ENCODE results near the gene GPATCH1.
A peak's percentile ranks its signal among the peaks of the same experiment; 100 is the strongest.
"Not testable (repeated sequence)": the region's sequence is repeated elsewhere in the genome, so short reads cannot be mapped to it uniquely, and the experiment has no call there.

The GPATCH1 gene

DNA sequence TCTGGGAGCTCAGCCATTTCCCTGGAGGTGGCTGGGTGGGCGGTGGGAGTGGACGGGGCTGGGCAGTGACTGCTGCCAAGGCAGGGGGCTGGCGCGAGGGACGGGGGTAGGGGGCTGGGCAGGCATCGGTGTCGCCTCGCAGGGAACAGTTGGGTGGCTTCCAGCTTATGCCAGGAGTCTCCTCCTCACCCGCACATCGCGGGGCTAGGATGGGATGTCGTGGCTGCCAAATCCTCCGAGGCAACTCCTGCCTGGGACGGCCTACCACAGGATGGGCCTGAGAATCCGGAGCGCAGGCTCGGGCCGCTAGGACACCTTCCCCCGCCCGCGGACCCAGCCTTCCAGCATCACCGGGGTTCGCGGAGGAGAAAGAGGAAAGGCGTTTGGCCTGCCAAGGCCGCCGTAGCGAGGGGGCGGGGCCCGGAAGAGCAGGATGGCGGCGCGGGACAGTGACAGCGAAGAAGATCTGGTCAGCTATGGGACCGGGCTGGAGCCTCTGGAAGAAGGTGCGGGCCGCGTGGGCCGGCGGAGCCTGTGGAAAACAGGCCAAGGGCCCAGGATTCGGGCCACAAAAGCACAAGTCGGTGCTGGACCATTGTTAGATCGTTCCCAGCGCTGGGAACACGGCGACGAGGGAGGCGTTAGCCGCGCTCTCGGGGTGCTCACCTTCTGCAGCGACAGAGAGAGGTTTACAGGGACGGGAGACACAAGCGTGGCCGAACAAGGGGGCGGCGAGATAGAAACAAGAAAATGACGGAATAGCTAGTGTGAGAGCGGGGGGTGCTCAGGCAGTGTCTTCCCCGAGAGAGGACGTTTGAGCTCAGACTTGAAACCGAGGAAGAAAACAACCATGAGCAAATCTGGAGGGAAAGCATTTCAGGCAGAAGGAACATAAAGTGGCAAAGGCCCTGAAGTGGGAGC is at the start of gene GPATCH1:
TSS of gene GPATCH1 (plus strand) at position 421 of the 921 bp plus-strand sequence. CDS start at position 434, 13 bp downstream.
- peak; percentile 82 to 86 for DNase-seq

- no peak for DNase-seq
Observed at GRCh38 chr19:33032218-33032781, 48.7 kb upstream of the GPATCH1 start.

DNA sequence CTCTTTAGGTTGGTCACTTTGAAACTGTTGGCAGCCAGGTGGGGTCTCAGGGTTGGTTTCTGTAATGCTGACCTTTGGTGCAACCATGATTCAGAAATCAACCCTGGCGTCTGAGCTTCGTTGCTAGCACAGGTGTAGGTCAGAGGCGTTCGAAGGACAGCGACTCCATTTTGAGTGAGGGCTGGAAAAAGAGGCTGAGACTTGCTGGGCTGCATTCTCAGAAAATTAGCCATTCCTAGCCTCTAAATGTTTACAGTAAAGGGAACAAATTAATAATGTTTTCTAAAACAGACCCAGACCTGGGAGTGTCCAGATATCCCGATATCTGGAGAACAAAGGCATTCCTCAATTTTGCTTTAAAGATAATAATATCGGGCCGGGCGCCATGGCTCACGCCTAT is 45.5 kb upstream of the GPATCH1 start:
- DNase-seq: no peak

DNA sequence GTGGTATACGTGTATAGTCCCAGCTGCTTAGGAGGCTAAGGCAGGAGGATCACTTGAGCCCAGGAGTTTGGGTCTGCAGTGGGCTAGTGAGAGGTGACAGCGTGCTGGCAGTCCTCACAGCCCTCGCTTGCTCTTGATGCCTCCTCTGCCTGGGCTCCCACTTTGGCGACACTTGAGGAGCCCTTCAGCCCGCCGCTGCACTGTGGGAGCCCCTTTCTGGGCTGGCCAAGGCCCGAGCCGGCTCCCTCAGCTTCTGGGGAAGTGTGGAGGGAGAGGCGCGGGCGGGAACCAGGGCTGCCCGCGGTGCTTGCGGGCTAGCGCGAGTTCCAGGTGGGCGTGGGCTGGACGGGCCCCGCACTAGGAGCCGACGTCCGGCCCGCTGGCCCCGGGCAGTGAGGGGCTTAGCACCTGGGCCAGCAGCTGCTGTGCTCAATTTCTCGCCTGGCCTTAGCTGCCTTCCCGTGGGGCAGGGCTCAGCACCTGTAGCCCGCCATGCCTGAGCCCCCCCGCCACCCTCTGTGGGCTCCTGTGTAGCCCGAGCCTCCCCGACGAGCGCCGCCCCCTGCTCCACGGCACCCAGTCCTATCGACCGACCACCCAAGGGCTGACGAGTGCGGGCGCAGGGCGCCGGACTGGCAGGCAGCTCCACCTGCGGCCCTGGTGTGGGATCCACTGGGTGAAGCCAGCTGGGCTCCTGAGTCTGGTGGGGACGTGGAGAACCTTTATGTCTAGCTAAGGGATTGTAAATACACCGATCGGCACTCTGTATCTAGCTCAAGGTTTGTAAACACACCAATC is 44.4 kb upstream of the GPATCH1 start:
- DNase-seq: not testable (repeated sequence)

- peak; percentile 8 to 14 for DNase-seq
Observed at GRCh38 chr19:33037168-33038025, 43.6 kb upstream of the GPATCH1 start.

- DNase-seq: no peak
Observed at GRCh38 chr19:33039108-33039599, 41.8 kb upstream of the GPATCH1 start.

DNA sequence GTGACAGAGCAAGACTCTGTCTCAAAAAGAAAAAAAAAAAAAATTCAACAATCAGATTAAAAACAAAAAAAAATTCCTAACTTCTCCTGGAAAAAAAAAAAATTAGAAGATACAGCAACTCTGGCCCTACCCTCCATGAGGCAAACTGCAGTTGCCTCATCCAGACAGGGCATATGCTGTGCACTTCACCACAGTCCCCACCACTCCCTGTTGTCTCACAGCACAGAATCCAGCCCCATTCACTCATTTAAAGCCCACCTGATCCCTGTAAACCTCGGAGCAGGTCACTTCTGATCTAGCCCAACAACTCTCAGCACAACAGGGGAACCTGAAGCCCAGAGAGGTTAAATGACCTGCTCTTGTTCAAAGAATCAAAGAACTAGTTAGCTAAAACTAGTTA is 41.2 kb upstream of the GPATCH1 start:
- no peak for DNase-seq

- DNase-seq: no peak
Observed at GRCh38 chr19:33040994-33041827, 39.8 kb upstream of the GPATCH1 start.

DNA sequence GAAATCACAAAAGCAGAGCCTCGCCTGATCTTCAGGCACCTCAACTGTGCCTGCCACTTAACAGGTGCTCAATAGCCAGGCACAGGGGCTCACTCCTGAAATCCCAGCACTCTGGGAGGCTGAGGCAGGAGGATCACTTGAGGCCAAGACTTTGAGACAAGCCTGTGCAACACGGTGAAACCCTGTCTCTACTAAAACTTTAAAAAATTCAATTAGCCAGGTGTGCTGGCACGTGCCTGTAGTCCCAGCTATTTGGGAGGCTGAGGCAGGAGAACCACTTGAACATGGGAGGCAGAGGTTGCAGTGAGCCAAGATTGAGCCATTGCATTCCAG is 39.2 kb upstream of the GPATCH1 start:
- not testable (repeated sequence) for DNase-seq

GRCh38 chr19:33047422-33047821 is 33.6 kb upstream of the GPATCH1 start:
- no peak for DNase-seq

GRCh38 chr19:33048806-33049676 is 31.9 kb upstream of the GPATCH1 start:
- no peak for DNase-seq

DNA sequence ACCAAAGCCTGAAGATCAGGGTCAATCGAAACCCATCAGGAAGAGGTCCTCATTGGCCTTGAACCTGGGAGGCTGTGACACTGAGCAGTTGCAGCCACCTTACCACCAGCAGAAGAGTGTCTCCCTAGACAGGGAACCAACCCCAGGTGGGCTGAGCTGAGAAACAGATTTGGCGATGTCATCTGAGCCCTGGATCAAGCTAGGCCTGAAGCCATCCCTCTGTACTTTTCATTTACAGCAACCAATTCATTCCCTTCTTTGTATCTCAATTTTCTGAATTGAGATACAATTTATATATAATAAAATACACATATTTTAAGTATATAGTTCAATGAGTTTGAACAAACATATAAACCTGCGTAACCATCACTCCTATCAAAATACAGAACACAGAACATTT is 30.9 kb upstream of the GPATCH1 start:
- no peak for DNase-seq

DNA sequence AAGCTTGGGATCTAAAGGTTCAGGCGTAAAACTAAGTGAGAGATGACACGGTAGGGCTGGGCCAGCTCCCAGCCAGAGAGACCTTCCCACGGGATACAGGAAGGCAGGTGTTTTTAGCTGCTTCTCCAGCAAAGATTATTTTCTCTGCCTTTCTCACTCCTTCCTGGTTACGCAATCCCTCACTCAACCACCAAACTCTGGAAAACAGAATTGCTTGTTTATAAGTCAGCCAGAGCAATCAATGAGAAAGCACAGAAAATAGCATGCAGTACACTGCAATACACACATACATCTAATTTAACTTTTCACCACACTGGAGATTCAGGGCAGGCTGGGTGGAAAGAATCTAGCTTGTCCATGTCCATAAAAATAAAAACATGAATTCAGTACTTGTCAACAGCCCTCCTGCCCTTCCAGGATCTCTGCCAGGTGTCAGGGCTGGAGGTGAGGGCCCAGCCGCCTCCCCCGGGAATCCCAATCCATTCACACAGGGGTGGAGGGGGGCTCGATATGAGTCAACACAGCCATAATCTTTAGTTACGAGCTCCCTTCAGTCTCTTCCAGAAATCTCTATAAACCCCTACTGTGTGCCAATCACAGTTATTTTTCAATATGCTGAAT is 28.5 kb upstream of the GPATCH1 start:
- no peak for DNase-seq

DNA sequence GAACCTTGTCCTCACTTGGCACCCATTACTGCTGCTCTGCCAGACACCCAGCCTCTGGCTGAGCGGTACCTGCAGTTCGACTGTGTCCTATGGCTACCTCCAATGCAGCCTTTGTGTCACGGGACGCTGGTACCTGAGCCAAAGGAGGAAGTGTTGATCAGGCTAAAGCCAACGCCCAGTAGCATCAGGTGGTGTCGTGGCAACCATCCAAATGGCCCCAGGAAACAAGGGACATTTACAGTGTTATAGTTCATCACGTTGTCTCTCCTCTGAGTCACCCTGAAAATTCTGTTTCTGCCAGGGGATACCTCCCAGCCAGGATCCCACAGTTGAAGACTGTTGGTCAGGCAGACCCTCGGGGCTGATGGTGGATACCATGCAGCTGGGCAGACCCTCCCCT is 26.4 kb upstream of the GPATCH1 start:
- no peak for DNase-seq

GRCh38 chr19:33055718-33056117 is 25.3 kb upstream of the GPATCH1 start:
- no peak for DNase-seq

DNA sequence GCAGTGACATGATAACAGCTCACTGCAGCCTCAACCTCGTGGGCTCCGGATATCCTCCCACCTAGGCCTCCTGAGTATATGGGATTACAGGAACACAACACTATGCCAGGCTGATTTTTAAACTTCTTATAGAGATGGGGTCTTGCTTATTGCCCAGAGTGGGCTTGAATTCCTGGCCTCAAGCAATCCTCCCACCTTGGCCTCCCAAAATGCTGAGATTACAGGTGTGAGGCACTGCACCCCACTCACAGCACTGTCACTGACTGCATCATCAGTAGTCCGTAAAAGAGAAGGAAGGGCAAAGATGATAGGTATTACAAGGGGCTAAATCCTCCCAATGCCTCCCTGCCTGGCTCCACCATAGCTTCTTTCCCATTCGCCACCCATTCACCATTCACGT is 20.4 kb upstream of the GPATCH1 start:
- no peak for DNase-seq

GRCh38 chr19:33062902-33063301 is 18.1 kb upstream of the GPATCH1 start:
- DNase-seq: no peak

- no peak for DNase-seq
Observed at GRCh38 chr19:33063356-33063752, 17.6 kb upstream of the GPATCH1 start.

- no peak for DNase-seq
Observed at GRCh38 chr19:33063753-33064457, 17.1 kb upstream of the GPATCH1 start.
